Smooth muscle cell (in vitro differentiated cells): ENCODE results near the gene TTC24. TPM values are rescaled to one million over a fixed set of nuclear protein-coding genes. Genes with fewer than 3 reads are reported as not detected.

Experiments used
- DNase-seq: peaks from one replicate; lab custom pipeline; 2025; ENCODE audit not compliant: unreplicated experiment; lab: John Stamatoyannopoulos, UW
- H2AFZ ChIP-seq: fragments of 200-600 bp; sonication (generic); 2 replicates; pipeline ENCODE4 v1.6.0; 2016; ENCODE audit warnings: antibody characterized with exemption, low read depth, mild to moderate bottlenecking
- H3F3A ChIP-seq: fragments of 200-600 bp; sonication (generic); 2 replicates; pipeline ENCODE4 v1.6.0; 2017; ENCODE audit warnings: antibody characterized with exemption, low read depth
- H3K27ac ChIP-seq: fragments of 200-600 bp; sonication (generic); 2 replicates; pipeline ENCODE4 v1.5.1; 2016; ENCODE audit warnings: low read depth, mild to moderate bottlenecking
- H3K27me3 ChIP-seq: fragments of 200-600 bp; sonication (generic); 2 replicates; pipeline ENCODE4 v1.6.1; 2016; ENCODE audit warnings: low read depth, mild to moderate bottlenecking
- H3K36me3 ChIP-seq: fragments of 200-600 bp; sonication (generic); 2 replicates; pipeline ENCODE4 v1.5.1; 2016; ENCODE audit warnings: low read depth
- H3K4me1 ChIP-seq: fragments of 200-600 bp; sonication (generic); 2 replicates; pipeline ENCODE4 v1.5.1; 2016; ENCODE audit warnings: low read depth
- H3K4me2 ChIP-seq: fragments of 200-600 bp; sonication (generic); 2 replicates; pipeline ENCODE4 v1.6.0; 2016; ENCODE audit warnings: mild to moderate bottlenecking
- H3K4me3 ChIP-seq: fragments of 200-600 bp; sonication (generic); 2 replicates; pipeline ENCODE4 v1.5.1; 2016; ENCODE audit warnings: mild to moderate bottlenecking
- H3K79me2 ChIP-seq: fragments of 200-600 bp; sonication (generic); 2 replicates; pipeline ENCODE4 v1.6.0; 2016; ENCODE audit warnings: low read depth, mild to moderate bottlenecking
- H3K9ac ChIP-seq: fragments of 200-600 bp; sonication (generic); 2 replicates; pipeline ENCODE4 v1.6.0; 2016; ENCODE audit warnings: low read depth
- H3K9me3 ChIP-seq: fragments of 200-600 bp; sonication (generic); replicated peaks from 2 replicates; pipeline ENCODE4 v1.5.1; 2016; ENCODE audit warnings: low read depth
- H4K20me1 ChIP-seq: fragments of 200-600 bp; sonication (generic); 2 replicates; pipeline ENCODE4 v1.6.0; 2016; ENCODE audit warnings: low read depth
- WGBS: methylation state at CpG from one replicate; pipeline ENCODE4 v1.1.7; 2016; ENCODE audit warnings: low lambda C conversion rate; 5-methylcytosine and 5-hydroxymethylcytosine counted together
- polyA plus RNA-seq: library from polyadenylated mRNA; unstranded; fragments of >200 nt; fragmentation: Nextera tagmentation; extraction: Ambion mirVana; gene quantifications from 2 replicates; pipeline ENCODE4 v1.2.1, GENCODE V29; 2016
- total RNA-seq: library from RNA; depleted of rRNA; stranded (reverse); fragments of >200 nt; gene quantifications from 2 replicates; pipeline ENCODE4 v1.2.3, GENCODE V29; 2014
- TF ChIP-seq, protein P1 (sequence below): fragments of 200-600 bp; sonication (generic); IDR thresholded peaks from 2 replicates; pipeline ENCODE4 v1.5.1; 2017; ENCODE audit warnings: borderline replicate concordance, mild to moderate bottlenecking, antibody characterized with exemption; ENCODE audit not compliant: insufficient read depth, poor library complexity, severe bottlenecking

Gene TTC24
- total and polyA plus RNA-seq, 2 experiments from 2014 or later: not detected

DNA sequence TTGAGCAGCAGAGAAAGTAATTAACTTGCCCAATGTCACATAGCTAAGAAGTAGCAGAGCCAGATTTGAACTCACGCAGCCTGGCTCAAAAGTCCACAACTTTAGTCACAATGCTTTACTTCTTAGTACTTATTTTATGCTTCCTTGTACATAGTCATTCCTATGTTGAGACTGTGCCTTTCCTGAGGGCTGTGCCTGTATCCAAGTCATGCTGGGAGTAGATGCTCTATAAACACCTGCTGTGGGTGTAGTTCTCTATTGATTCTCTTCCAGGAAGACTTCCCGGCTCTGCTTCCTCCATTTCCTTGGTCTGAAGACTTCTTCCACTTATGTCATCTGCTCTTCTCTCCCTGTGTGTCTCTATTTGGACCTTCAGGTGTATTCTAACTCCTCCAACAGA lies 23.8 kb upstream of the TTC24 start:
- H3K9ac ChIP-seq: no peak overlapping the region
- H3K36me3 ChIP-seq: no peaks in the 10 kb centered on the region
- H3K4me2 ChIP-seq: no peak overlapping the region
- H3K4me1 ChIP-seq: no peaks in the 10 kb centered on the region
- no peaks in the 10 kb centered on the region for H4K20me1 ChIP-seq
- H3K27ac ChIP-seq: no peak overlapping the region
- 75% methylated on average over 2 of the region's 2 CpGs for WGBS
- DNase-seq: no peak
- TF ChIP-seq, protein P1, sequence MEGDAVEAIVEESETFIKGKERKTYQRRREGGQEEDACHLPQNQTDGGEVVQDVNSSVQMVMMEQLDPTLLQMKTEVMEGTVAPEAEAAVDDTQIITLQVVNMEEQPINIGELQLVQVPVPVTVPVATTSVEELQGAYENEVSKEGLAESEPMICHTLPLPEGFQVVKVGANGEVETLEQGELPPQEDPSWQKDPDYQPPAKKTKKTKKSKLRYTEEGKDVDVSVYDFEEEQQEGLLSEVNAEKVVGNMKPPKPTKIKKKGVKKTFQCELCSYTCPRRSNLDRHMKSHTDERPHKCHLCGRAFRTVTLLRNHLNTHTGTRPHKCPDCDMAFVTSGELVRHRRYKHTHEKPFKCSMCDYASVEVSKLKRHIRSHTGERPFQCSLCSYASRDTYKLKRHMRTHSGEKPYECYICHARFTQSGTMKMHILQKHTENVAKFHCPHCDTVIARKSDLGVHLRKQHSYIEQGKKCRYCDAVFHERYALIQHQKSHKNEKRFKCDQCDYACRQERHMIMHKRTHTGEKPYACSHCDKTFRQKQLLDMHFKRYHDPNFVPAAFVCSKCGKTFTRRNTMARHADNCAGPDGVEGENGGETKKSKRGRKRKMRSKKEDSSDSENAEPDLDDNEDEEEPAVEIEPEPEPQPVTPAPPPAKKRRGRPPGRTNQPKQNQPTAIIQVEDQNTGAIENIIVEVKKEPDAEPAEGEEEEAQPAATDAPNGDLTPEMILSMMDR: no peak
- H3F3A ChIP-seq: no peaks in the 10 kb centered on the region
- H3K27me3 ChIP-seq: no peaks in the 10 kb centered on the region
- H3K9me3 ChIP-seq: no peaks in the 10 kb centered on the region
- H2AFZ ChIP-seq: no peak overlapping the region
- no peak overlapping the region for H3K4me3 ChIP-seq
- H3K79me2 ChIP-seq: no peaks in the 10 kb centered on the region

DNA sequence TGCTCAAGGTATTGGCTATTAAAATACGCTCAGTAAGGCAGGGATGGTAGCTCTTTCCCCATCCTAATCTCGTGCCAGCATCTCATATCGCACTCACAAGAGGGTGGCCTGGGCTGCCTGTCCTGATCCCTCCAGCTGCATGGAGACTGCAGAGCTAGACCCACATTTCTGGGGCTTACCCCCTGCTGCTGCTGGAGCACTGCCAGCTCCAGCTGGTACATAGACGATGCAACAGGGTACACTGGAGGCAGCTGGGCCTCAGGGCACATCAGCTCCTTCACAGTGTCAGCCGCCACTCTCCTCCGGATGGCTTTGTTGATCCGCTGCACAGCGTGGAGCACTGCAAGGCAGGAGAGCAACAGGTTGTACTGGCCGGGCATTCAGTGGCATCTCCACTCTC lies 23.2 kb upstream of the TTC24 start:
- WGBS: 85% methylated on average over 9 of the region's 9 CpGs
- no peak overlapping the region for H3K9ac ChIP-seq
- H3K4me2 ChIP-seq: no peak overlapping the region

DNA sequence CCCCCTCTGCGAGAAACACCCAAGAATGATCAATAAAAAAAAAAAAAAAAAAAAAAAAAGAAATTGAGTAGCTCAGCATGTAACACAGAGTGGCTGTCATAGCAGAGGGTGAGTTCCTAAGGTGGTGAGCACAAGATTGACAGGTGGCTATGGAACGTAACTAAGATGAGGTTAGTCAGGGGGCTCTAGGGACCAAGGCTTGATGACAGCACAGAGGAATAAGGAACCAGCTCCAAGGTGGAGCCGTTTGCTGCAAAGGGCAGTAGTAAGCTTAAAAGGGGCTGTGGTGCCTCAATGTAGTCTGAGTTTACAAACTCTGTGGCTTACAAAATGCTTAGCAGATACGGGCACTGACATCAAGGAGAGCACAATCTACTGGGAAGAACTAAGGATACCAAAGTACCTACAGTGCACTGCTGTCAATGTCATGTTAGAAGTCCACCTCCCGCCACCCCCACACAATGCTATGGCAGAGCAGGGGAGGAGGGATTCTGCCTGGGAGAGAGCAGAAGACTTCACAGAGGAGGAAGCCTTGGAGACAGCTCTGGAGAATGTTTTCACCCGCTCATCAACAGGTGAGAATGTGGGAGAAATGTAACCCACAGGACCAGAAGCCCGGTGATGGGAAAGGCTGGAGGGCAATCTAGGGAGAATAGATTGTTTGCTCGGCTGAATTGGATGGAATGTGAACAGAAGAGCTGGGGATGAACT lies 20.3 kb upstream of the TTC24 start:
- WGBS: 72% methylated on average over 7 of the region's 8 CpGs
- no peak overlapping the region for H3K9ac ChIP-seq
- no peak for DNase-seq
- TF ChIP-seq, protein P1: no peak
- H3K4me2 ChIP-seq: no peak overlapping the region
- no peaks in the 10 kb centered on the region for H4K20me1 ChIP-seq
- H3K79me2 ChIP-seq: no peaks in the 10 kb centered on the region
- no peaks in the 10 kb centered on the region for H3K27me3 ChIP-seq
- no peaks in the 10 kb centered on the region for H3F3A ChIP-seq
- H3K4me1 ChIP-seq: no peaks in the 10 kb centered on the region
- no peaks in the 10 kb centered on the region for H3K9me3 ChIP-seq
- H2AFZ ChIP-seq: no peak overlapping the region
- no peaks in the 10 kb centered on the region for H3K36me3 ChIP-seq
- H3K27ac ChIP-seq: no peak overlapping the region
- H3K4me3 ChIP-seq: no peak overlapping the region

More for the DNA sequence above, 23.2 kb upstream of the TTC24 start:
- no peak overlapping the region for H3K27ac ChIP-seq
- no peaks in the 10 kb centered on the region for H3K36me3 ChIP-seq
- no peak overlapping the region for H3K4me3 ChIP-seq
- TF ChIP-seq, protein P1: no peak
- H3K27me3 ChIP-seq: no peaks in the 10 kb centered on the region
- DNase-seq: no peak
- H2AFZ ChIP-seq: no peak overlapping the region
- no peaks in the 10 kb centered on the region for H3F3A ChIP-seq
- no peaks in the 10 kb centered on the region for H3K79me2 ChIP-seq
- no peaks in the 10 kb centered on the region for H3K9me3 ChIP-seq
- H3K4me1 ChIP-seq: no peaks in the 10 kb centered on the region
- no peaks in the 10 kb centered on the region for H4K20me1 ChIP-seq
